ENCODE data around the gene S100A14.

DNA sequence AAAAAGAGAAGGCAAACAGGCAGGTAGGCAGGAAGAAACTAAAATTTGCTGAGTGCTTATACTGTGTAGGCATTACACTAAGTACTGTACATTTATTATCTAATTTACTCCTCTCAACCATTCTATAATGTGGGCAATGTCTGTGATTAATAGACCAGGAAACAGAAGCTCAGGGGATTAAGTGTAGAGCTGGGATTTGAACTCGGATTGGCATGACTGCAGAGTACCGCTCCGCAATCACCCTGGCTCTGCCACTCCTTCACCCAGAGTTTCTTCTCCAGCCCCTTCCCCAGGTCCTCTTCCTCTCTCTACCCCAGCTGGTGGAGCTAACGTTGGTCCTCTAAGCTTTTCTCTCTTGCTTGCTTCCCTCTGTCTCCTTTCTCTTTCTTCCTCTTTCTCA lies 39.0 kb downstream of the S100A14 start:
- no peak for TF ChIP-seq CTCF (IDR thresholded peaks at IDR 0.05; ENCODE audit: insufficient read depth, low read length)
- TF ChIP-seq POLR2AphosphoS5 (IDR thresholded peaks at IDR 0.05; ENCODE audit: low read depth), result no peak
- TF ChIP-seq GABPA (IDR thresholded peaks at IDR 0.05; ENCODE audit: low read depth), result no peak
- TF ChIP-seq, protein P1, sequence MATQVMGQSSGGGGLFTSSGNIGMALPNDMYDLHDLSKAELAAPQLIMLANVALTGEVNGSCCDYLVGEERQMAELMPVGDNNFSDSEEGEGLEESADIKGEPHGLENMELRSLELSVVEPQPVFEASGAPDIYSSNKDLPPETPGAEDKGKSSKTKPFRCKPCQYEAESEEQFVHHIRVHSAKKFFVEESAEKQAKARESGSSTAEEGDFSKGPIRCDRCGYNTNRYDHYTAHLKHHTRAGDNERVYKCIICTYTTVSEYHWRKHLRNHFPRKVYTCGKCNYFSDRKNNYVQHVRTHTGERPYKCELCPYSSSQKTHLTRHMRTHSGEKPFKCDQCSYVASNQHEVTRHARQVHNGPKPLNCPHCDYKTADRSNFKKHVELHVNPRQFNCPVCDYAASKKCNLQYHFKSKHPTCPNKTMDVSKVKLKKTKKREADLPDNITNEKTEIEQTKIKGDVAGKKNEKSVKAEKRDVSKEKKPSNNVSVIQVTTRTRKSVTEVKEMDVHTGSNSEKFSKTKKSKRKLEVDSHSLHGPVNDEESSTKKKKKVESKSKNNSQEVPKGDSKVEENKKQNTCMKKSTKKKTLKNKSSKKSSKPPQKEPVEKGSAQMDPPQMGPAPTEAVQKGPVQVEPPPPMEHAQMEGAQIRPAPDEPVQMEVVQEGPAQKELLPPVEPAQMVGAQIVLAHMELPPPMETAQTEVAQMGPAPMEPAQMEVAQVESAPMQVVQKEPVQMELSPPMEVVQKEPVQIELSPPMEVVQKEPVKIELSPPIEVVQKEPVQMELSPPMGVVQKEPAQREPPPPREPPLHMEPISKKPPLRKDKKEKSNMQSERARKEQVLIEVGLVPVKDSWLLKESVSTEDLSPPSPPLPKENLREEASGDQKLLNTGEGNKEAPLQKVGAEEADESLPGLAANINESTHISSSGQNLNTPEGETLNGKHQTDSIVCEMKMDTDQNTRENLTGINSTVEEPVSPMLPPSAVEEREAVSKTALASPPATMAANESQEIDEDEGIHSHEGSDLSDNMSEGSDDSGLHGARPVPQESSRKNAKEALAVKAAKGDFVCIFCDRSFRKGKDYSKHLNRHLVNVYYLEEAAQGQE (IDR thresholded peaks at IDR 0.05; ENCODE audit: insufficient replicate concordance, low read depth), result no peak
- no peak for TF ChIP-seq SPI1 (IDR thresholded peaks at IDR 0.05; ENCODE audit: borderline replicate concordance, low read depth)
